SU-DHL-6 (cell line): ENCODE data around the gene PEAK3.

ENCODE experiments used
- EZH2phosphoT487 ChIP-seq: fragments of 200-600 bp; sonication (generic), shearing (Covaris generic); conservative IDR thresholded peaks from 2 replicates; pipeline ENCODE4 v1.6.1; 2018; ENCODE audit warnings: mild to moderate bottlenecking, antibody characterized with exemption, low read length, moderate library complexity, mixed read lengths
- TF ChIP-seq, protein P1 (sequence below): fragments of 200-600 bp; sonication (generic); IDR thresholded peaks from one replicate; pipeline ENCODE4 v1.5.1; 2017; ENCODE audit warnings: antibody characterized with exemption, mild to moderate bottlenecking, low read length, moderate library complexity; ENCODE audit not compliant: insufficient read depth, poor library complexity, severe bottlenecking

DNA sequence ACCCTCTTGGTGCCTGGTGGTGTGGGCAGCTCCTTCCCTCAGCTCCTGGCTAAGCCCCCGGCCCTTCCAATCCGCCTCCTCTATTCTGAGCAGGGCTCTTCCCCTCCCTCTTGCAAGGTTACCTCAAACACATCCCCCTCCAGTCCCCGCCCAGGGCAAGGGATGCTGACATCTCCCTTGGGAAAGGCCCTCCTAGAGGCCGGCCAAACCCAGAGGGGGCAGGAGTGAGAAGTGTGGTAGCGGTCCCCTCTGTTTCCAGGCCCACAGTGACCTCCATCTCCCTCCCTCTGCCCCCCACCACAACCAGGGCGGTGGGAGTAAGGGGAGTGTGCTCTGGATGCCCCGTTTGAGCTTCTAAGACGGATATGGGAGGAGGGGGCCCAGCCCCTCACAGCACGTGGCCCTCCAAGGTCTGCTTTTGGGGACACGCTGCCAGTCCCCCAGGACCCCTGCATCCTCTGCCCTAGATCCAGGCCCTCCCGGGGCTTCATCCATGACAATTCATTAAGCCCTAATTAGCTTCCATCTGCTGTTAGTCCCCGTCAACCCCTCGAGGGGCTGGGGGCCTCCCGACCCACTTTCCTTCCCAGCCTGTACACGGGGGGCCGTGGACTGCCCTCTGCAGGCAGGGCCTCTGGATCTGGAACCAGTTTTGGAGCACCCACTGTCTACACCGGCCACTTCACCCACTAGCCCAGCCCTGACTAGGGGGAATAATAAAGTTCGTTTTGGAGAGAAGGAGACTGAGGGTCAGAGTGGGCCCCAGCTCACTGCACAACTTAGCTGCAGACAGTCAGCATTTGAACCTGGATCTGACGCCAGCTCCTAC is 23.7 kb upstream of the PEAK3 start:
- TF ChIP-seq, protein P1, sequence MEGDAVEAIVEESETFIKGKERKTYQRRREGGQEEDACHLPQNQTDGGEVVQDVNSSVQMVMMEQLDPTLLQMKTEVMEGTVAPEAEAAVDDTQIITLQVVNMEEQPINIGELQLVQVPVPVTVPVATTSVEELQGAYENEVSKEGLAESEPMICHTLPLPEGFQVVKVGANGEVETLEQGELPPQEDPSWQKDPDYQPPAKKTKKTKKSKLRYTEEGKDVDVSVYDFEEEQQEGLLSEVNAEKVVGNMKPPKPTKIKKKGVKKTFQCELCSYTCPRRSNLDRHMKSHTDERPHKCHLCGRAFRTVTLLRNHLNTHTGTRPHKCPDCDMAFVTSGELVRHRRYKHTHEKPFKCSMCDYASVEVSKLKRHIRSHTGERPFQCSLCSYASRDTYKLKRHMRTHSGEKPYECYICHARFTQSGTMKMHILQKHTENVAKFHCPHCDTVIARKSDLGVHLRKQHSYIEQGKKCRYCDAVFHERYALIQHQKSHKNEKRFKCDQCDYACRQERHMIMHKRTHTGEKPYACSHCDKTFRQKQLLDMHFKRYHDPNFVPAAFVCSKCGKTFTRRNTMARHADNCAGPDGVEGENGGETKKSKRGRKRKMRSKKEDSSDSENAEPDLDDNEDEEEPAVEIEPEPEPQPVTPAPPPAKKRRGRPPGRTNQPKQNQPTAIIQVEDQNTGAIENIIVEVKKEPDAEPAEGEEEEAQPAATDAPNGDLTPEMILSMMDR = no peak
- TF ChIP-seq EZH2phosphoT487 = no peak
